Activated CD8-positive, alpha-beta memory T cell treated with anti-CD3 and anti-CD28 coated beads, Interleukin-2, amount 50 U/mL, for 1 hour (primary cell): ENCODE measurements around the gene BST2.
"Not testable (repeated sequence)": the region's sequence is repeated elsewhere in the genome, so short reads cannot be mapped to it uniquely, and the experiment has no call there.

Source experiments
- DNase-seq: peaks from one replicate; pipeline ENCODE4 v3.0.0-alpha.2; 2020; ENCODE audit errors: extremely low read depth

The BST2 gene

GRCh38 chr19:17389957-17390664, 15.3 kb downstream of the BST2 start:
- DNase-seq, result no peak

GRCh38 chr19:17389288-17389687, 16.1 kb downstream of the BST2 start:
- no peak for DNase-seq

GRCh38 chr19:17385878-17386611, 19.4 kb downstream of the BST2 start:
- no peak for DNase-seq

- no peak for DNase-seq
These were observed 24.8 kb downstream of the BST2 start for GRCh38 chr19:17380426-17381138.

- no peak for DNase-seq
These were observed 26.2 kb downstream of the BST2 start for GRCh38 chr19:17379221-17379631.

GRCh38 chr19:17378271-17378670, 27.2 kb downstream of the BST2 start:
- no peak for DNase-seq

GRCh38 chr19:17376935-17377600, 28.4 kb downstream of the BST2 start, which contains the start of gene PLVAP:
Gene PLVAP, minus strand, starts transcription at chr19:17377342. Its CDS starts 54 bp downstream, at chr19:17377288.
- DNase-seq, result no peak

- DNase-seq, result no peak
These were observed 35.3 kb downstream of the BST2 start for GRCh38 chr19:17370026-17370587.

- no peak for DNase-seq
These were observed 40.1 kb downstream of the BST2 start for GRCh38 chr19:17365361-17365760.

- not testable (repeated sequence) for DNase-seq
These were observed 41.4 kb downstream of the BST2 start for GRCh38 chr19:17363852-17364605.

- no peak for DNase-seq
These were observed 45.3 kb downstream of the BST2 start for GRCh38 chr19:17359905-17360800.

GRCh38 chr19:17358395-17358794, 47.0 kb downstream of the BST2 start:
- no peak for DNase-seq

- DNase-seq, result no peak
These were observed 47.7 kb downstream of the BST2 start for GRCh38 chr19:17357724-17358123.

GRCh38 chr19:17357078-17357666, 48.3 kb downstream of the BST2 start:
- DNase-seq, result no peak

GRCh38 chr19:17353386-17353785, 52.0 kb downstream of the BST2 start:
- no peak for DNase-seq
